Right forelimb (tissue), 1 donor: ENCODE results near the gene COIL.

Experiments used
- DNase-seq: peaks from one replicate; pipeline ENCODE4 v3.0.0-alpha.2; 2018

COIL gene

DNA sequence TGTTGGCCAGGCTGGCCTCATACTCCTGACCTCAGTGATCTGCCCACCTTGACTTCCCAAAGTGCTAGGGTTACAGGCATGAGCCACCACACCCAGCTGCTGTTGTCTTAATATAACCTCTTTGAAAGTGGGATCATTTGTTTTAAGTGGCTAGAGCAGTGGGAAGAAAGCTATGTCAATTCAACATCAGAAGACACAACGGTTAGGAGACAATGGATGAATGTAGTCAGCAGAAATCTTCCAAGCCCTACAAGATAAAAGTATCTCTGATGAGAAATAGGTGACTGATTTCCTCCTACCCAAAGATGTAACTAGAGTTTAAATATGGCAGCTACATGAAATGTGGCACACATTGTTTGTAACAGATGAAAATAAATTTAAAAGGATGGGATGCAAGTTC, 27.0 kb downstream of the COIL start:
- DNase-seq = no peak

DNA sequence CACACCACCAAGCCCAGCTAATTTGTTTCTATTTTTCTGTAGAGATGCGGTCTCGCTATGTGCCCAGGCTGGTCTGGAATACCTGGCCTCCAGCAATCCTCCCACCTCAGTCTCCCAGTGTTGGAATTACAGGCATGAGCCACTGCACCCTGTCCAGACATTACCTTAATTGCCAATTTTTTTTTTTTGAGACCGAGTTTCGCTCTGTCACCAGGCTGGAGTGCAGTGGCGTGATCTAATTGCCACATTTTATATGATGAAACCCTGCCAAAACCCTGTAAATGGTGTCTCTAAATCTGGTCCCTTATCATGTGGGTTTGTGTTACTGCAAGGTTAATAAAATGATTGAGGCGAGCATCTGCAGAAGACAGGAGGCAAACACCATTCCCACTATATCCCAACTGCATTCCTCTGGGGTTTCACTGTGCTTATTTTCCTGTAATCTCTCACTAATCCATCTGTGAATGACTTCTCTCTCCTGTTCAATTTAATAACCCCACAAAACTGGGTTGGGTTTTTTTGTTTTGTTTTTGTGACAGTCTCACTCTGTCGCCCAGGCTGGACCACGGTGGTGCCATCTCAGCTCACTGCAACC, 27.6 kb downstream of the COIL start:
- no peak for DNase-seq

DNA sequence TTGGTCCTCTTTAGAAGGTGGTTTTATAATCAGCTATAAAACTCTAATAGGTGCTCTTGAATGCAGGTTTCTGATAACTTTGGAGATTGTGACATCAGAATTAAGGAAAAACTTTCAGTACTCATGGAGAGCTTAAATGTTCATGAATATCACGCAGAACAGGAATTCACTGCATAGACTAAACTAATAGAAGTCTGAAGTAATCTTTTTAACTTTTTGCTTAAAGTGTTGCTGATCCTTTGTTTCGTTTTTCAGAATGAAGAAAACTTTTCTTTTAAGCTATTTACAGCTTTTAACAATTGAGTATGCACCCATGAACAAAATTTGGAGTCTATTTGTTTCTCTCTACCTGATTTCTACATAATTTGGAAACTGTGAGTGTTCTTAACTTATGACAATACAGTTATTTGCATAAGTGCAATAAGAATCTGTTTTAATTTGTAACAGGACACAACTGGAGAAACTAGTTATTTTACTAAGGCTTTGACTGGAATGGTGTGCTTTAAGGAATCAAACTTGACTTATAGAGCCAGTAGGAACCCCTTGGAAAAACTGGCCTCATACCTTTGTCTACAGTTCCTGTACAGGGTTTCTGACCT, 30.0 kb downstream of the COIL start:
- no peak for DNase-seq

DNA sequence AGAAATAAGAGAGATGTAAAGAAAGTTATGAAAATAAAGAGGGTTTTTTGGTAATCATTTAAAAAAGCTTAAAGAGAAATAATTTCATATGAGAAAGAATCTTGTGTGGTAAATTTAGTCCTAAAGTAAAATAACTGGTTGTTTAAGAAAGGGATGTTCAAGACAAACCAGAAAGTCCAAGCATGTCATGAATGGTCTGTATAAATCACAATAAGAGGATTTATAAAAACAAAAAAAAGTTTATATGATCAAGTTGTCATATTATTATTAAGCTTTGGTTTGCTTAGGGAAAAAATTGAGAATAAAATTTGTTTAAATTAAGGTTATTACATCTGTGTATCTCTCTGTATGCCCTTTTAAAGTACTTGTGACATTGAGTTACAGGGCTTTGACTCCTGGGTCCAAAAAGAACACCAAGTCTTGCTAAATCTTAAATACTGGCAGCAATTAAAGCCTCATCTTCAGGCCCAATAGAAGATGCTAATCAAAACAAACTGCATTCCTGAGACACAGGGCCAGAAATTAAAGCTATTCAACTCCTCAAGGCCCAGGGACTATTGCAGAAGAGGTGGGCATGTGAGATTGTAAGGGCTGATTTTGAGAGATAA, 31.4 kb downstream of the COIL start:
- DNase-seq = no peak

DNA sequence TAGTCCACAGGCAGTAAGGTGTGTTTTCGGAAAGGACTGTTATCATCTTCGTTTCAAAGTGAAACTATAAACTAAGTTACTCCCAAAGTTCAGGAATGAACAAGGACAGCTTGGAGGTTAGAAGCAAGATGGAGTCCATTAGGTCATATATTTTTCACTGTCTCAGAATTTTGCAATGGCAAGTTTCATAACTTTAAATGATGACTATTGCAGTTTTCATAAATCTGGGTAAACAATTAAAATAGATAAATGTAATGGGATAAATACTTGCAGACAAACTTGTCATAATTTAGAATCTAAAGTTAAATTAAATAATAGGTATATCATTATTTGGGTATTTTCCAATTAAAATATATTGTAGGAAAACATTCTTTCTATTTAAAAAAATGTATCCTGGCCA, 32.3 kb downstream of the COIL start:
- DNase-seq = no peak

DNA sequence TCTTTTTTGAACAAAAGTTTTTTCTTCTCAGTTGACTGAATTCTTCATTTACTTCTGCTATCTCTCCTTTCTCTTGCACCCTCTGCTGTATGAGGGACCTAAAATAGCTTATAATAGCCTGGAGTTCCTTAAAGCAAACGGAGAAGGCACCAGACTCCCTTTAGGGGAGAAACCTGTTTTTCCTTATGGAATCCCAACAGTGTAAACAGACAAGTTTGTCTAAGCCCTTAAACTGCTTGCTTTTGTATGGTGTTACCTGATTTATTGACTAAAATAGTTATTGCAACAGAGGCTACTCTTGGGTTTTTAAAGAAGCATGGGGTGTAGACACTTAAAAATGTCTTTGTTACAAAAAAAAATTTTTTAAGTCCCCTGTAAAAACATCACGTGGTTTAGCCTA, 34.1 kb downstream of the COIL start:
- no peak for DNase-seq

DNA sequence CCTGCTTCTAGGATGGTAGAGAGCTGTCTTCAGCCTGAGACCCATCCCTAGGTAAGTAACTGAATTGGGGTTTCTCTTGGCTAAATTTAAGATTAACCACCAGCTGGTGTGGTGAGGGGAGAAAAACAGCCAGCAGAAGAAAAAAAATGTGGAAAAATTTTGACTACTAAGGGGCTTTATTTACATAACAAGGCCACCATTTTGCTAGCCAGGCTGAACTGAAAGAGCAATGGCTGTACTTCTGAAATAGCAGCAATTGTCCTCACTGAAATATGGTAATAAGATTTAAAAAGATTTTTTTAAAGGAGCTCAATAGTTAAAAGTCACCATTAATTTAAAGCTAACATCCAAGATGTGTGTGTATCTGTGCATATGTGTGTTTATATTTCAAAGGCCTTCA, 34.6 kb downstream of the COIL start:
- DNase-seq = no peak

DNA sequence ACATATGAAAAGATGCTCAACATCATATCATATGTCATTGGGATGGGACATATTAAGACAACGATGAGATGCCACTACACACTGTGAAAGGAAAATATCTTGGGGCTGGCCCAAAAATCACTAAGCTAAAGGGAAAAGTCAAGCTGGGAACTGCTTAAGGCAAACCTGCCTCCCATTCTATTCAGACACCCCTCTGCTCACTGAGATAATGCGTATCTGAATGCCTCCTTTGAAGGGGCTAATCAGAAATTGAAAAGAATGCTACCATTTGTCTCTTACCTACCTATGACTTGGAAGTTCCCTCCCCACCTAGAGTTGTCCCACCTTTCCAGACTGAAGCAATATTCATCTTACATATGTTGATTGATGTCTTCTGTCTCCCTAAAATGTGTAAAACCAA, 35.8 kb downstream of the COIL start:
- no peak for DNase-seq

DNA sequence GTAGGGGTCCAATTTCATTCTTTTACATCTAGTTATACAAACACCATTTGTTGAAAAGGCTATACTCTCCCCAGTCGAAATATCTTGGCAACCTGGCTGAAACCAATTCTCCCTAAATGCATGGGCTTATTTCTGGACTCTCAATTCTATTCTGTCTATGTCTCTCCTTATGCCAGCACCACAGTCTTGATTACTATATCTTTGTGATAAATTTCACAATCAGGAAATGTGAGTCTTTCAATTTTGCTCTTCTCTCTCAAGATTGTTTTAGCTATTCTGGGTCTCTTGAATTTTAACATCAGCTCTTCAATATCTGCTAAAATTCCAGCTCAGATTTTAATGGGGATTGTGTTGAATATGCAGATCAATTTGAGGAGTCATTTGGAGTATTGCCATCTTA, 41.1 kb downstream of the COIL start:
- DNase-seq = no peak

DNA sequence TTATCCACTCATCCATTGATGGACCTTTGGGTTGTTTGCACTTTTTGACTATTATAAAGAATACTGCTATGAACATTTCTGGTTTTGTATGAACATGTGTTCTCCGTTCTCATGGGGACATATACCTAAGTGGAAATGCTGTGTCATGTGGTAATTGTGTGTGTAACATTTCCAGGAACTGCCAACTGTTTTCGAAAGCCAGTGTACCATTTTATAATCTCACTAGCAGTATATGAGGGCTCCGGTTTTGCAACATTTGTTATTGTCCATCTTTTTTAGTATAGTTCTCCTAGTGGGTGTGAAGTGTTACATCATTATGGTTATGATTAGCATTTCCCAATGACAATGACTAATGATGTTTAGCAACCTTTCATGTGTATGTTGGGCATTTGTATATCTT, 41.9 kb downstream of the COIL start:
- no peak for DNase-seq

DNA sequence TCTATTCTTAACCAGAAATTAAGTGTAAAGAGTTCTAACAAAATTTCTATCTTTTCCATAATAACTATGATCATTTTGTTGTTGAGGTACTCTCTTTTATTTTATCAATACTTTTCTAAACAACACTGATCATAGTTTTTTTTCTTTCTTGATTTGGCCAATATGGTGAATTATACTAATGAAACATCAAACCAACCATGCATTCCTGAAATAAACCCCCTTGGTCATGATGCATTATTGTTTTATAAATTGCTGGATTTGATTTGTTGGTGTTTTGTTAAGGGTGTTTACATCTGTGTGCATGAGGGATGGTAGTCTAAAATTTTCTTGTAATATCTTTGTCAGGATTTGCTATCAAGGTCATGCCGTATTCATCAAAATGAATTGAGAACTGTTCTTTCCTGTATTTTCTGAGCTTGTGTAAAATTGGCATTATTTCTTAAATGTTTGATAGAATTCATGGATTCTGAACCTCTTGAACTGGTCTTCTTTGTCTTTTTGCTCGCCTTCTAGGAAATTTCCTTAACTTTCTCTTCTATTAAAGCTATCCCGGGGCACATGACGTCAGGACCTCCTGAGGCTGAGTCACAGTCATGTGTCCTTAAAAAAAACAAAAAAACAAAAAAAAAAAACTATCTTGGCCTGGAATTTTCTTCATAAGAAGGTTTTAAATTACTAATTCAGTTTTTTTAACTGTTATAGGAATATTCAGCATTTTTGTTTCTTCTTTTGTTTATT, 43.1 kb downstream of the COIL start:
- no peak for DNase-seq

DNA sequence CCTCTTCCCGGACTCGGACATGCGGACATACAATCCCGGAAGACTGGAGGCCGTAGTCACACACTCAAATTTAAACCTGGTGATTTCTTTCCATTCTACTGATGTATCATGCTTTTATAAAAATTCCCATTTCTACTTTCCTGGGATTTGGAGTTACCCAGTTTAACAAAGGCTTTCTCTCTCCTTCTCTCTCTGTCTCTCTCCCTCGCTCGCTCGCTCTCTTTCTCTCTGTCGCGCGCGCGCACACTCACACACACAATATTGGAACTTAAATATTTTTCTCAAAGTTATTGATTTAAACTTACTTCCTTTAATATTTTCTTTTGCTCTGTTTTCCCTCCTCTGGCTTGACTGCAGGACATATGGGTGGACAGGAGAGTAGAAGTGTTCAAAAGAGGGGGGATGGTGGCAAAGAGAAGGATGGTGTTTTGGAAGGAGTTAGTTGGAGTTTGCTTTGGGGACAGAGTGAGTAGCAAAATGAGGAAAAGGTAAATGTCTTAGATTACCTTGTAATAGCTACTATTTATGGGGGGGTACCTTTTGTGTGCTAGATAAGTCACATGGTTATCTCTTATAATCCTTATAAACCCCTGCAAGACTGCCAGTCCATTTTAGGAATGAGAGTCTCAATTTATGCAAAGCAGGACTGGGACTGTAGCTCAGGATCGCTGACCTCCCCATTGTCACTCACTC, 46.1 kb downstream of the COIL start:
- no peak for DNase-seq

DNA sequence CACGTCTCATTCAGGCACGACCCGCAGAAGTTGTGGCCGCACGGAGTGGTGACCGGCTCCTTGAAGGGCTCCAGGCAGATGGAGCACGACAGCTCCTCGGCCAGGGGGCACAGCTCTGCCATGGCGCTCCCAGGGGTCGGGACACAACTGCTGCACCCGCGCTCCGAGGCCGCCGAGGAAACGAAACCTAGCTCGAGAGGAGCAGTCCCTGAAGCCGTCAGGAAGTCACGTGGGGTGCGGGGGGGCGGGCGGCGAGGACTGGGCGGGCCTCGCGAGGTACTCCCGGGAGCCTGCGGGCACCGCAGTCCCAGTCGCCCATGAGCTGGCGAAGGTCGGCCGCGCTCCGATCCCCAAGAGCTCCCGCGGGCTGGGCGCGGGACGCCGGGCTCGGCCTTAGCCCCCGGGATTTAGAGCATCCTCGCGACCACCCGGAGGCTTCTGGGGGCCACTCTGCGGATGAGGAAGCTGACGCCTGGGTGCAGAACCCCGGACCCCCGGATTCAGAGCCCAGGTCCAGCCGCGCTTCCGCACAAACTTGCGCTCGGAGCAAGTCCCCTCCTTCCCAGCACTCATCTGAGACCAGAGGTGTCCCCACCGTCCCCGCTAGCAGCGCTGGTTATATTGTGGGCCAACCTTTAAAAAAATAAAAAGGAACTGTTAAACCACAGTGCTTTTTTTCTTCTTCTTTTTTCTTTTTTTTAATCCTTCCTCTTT, 46.8 kb downstream of the COIL start, which contains the start of gene TRIM25:
TSS of gene TRIM25 (minus strand) at position 183 of the 714 bp plus-strand sequence. CDS start at position 122, 61 bp downstream.
- DNase-seq = peak; percentile 91

DNA sequence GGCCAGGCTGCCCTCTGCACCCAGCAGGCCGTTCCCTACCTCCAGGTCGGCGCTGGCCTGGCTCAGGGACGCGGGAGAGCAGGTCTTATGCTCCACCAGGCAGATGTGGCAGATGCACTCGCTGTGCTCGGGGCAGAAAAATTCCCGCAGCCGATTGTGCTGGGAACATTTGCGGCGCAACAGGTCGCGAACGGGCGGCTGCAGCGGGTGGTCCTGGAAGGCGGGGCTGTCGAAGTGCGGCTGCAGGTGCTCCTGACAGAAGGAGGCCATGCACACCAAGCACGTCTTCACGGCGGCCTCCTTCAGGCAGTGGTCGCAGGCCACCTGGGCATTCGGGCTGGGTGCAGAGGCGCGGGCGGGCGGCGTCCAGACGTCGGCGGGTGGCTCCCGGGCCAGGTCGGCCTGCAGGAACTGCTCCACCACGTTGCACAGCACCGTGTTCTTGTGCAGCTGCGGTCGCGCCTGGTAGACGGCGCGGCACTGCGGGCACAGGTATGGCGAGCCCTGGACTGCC, 47.4 kb downstream of the COIL start:
- no peak for DNase-seq

DNA sequence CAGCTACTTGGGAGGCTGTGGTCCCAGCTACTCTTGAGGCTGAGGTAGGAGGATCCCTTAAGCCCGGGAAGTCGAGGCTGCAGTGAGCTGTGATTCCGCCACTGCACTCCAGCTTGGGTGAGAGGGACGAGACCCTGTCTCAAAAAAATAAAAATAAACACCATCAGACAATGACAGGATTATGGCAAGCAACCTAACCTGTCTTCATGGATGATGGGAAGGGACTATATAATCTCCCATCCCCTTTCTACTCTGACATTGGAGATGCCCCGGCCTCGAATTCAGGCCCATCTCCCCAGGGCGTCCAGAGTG, 47.9 kb downstream of the COIL start:
- no peak for DNase-seq

DNA sequence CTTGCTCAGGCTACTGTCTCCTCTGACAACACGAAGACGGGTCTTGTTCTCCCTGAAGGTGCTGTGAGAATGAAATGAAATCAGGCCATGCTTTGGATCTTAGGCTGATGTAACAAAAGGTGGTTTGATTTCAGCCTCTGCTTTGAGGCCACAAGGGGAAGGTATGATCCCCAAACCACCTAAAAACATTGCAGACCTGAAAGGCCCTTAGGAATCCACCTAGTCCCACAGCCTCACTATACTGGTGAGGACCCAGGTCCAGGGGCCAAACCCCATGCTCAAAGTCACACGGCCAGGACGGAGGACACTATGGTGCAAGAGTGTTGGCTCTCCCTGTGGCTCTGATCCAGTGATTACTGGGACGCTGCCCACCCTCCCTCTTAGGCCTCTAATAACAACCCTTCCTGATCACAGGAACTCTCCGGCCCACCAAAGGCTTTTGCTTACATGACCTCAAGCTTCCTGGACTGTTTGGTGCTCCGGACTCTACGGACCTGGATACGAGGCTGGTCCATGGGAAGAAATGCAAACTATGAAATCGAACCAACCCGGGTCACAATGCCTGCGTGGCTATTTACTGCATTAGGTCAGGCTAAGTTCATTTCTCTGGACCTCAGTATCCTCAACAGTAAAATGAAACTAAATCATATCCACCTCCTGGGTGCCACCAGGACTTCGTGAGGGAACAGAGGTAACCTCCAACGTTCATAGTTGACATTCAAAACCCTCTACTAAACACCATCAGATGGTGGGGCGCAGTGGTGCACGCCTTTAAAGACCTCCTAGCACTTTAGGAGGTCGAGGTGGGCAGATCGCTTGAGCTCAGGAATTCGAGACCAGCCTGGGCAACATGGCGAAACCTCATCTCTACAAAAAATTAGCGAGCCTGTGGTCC, 48.5 kb downstream of the COIL start:
- no peak for DNase-seq

DNA sequence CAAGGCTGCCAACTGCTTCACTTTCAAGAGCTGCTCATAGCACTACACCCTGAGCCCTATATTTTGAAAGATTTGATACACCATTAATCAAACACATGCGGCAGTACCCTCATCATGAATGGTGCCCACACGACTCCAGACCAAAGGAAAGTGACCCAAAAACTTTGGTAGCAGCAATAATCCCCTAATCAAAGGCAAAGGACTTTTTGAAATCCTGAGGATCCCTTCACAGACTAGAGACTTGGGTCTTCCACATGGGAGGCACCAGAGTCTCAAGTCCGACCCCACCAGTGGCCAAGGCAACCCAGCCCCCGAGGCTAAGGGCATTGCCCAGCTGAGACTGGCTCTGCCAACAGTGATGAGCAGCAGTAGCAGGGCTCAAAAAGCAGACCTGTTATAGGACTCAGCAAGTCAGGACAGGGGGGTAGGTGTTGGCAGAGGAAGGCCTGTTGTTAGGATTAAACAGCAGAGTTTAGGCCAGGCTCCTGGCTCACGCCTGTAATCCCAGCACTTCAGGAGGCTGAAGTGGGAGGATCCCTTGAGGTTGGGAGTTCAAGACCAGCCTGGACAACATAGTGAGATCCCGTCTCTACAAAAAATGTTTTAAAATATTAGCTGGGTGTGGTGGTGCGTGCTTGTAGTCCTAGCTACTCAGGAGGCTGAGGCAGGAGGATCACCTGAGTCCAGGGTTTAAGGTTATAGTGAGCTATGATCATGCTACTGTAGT, 50.2 kb downstream of the COIL start:
- DNase-seq = no peak

DNA sequence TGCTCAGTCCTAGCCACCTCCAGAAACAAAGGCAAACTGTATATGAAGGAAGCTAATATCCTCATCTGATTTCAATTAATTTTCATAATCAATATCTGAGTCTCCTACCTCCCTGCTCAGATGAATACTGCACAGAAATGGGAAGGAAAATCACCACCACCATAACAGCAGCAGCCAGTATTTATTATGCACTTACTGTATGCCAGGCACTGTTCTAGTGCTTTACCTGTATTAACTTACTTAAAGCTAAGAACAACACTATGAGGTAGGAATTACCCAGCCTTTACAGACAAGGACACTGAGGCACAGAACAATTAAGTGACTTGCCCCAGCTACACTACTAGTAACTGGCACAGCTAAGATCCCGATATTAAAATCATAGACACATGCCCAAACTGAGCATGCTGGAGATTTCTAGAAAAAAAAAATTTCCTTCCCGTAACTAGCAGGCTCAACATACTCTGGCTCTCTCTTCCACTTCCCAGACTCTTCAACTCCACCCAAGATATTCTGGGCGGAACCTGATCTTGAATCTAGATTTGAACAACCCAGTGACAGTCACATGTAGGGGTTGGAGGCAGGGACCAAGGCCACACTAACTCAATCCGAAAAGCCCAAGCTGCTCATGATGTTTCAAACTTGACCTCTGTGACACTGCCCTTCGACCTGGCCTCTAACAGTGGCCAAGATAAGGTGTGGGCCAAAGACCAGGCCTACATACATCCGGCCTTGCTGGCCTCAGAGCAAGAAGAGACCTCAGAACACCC, 50.9 kb downstream of the COIL start:
- DNase-seq = no peak

DNA sequence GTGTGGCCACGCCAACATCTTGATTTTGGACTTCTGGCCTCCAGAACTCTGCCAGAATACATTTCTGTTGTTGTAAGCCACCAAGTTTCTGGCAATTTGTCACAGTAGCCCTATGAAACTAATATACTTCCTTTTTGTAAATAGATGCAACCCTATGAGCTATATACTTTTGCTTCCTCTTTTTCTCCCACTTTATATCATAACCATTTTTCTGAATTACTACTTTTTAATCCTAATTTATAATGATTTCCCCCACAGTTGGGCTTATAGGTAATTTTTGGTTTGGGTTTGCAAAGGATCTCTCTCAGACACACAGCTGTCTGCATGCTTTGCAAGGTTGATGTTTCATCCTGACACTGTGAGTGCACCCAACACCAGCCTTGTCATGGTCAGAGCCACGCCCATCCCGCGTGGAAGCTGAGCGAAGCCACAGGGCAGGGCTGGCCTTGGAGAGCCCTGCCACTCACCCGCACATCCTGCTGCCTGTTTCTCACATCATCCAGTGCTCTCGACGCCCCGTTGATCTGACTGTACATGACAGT, 52.8 kb downstream of the COIL start:
- DNase-seq = no peak

DNA sequence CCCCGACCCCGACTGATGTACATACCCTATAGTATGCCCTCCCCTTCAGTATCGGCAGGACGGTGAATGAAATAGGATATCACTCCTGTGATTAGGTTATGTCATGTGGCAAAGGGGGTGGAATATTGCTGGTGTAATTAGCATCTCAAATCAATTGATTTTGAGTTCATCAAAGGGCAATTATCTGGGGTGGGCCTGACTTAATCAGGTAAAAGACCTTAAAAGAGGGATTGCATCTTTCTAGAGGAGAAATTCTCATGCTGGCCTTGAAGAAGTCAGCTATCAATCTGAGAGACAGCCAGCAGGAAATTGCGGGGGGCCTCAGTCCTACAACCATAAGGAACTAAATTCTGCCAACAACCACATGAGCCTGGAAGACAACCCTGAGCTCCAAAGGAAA, 57.3 kb downstream of the COIL start:
- no peak for DNase-seq
